ENCODE results near the gene GNB1L.

GNB1L gene

GRCh38 chr22:19808873-19809478 is 45.7 kb downstream of the GNB1L start:
- no peak for ATAC-seq
- TF ChIP-seq TCF4 (CRISPR knock-in tag; IDR thresholded peaks at IDR 0.05; ENCODE audit: borderline replicate concordance), result no peak

GRCh38 chr22:19807914-19808872 is 46.5 kb downstream of the GNB1L start:
- no peak; the same call in 2 of the 3 replicates for ATAC-seq
- TF ChIP-seq PPARA (CRISPR knock-in tag; IDR thresholded peaks at IDR 0.05; ENCODE audit: borderline replicate concordance), result no peak
- no peak for TF ChIP-seq ZNF70 (CRISPR knock-in tag; IDR thresholded peaks at IDR 0.05)
- no peak for TF ChIP-seq POU6F1 (CRISPR knock-in tag; IDR thresholded peaks at IDR 0.05; ENCODE audit: borderline replicate concordance, low read depth)
- TF ChIP-seq CSRNP3 (CRISPR knock-in tag; IDR thresholded peaks at IDR 0.05), result no peak
- no peak for TF ChIP-seq TOX (CRISPR knock-in tag; IDR thresholded peaks at IDR 0.05; ENCODE audit: borderline replicate concordance)
- TF ChIP-seq ARNTL (CRISPR knock-in tag; IDR thresholded peaks at IDR 0.05; ENCODE audit: borderline replicate concordance, low read depth), result no peak
- no peak for TF ChIP-seq SNAI2 (CRISPR knock-in tag; IDR thresholded peaks at IDR 0.05)
- no peak for TF ChIP-seq CREB5 (CRISPR knock-in tag; IDR thresholded peaks at IDR 0.05; ENCODE audit: low read depth)

GRCh38 chr22:19807161-19807913 is 47.3 kb downstream of the GNB1L start:
- no peak for ATAC-seq
- TF ChIP-seq RARB (CRISPR knock-in tag; IDR thresholded peaks at IDR 0.05) (no peak), CREB5 (CRISPR knock-in tag; IDR thresholded peaks at IDR 0.05; ENCODE audit: low read depth) (no peak), ZFP30 (CRISPR knock-in tag; IDR thresholded peaks at IDR 0.05) (no peak), PATZ1 (CRISPR knock-in tag; IDR thresholded peaks at IDR 0.05; ENCODE audit: borderline replicate concordance) (no peak), ESRRG (CRISPR knock-in tag; IDR thresholded peaks at IDR 0.05) (no peak), PPARA (CRISPR knock-in tag; IDR thresholded peaks at IDR 0.05; ENCODE audit: borderline replicate concordance) (no peak), CSRNP3 (CRISPR knock-in tag; IDR thresholded peaks at IDR 0.05) (no peak), ZC3H10 (CRISPR knock-in tag; IDR thresholded peaks at IDR 0.05) (no peak), CSDC2 (CRISPR knock-in tag; IDR thresholded peaks at IDR 0.05) (no peak), ARNTL (CRISPR knock-in tag; IDR thresholded peaks at IDR 0.05; ENCODE audit: borderline replicate concordance, low read depth) (no peak), TOX (CRISPR knock-in tag; IDR thresholded peaks at IDR 0.05; ENCODE audit: borderline replicate concordance) (no peak), BACH2 (CRISPR knock-in tag; IDR thresholded peaks at IDR 0.05; ENCODE audit: borderline replicate concordance) (no peak), TSHZ2 (CRISPR knock-in tag; IDR thresholded peaks at IDR 0.05) (no peak), ZNF565 (CRISPR knock-in tag; conservative IDR thresholded peaks at IDR 0.05; ENCODE audit: low read depth) (no peak), ZFP3 (CRISPR knock-in tag; IDR thresholded peaks at IDR 0.05) (no peak), ZNF8 (CRISPR knock-in tag; IDR thresholded peaks at IDR 0.05) (no peak), ZNF70 (CRISPR knock-in tag; IDR thresholded peaks at IDR 0.05) (no peak)

All from SK-N-SH treated with all-trans-retinoic acid at 6 μM for 48 hours (cell line).